NCI-H524 treated with DMSO at 0.1 percent for 48 hours (cell line): ENCODE measurements around the gene PROB1.
"Not testable (repeated sequence)": the region's sequence is repeated elsewhere in the genome, so short reads cannot be mapped to it uniquely, and the experiment has no call there.

Source experiments
- DNase-seq: peaks from one replicate; lab custom pipeline; 2025; lab: John Stamatoyannopoulos, UW

The PROB1 gene

DNA sequence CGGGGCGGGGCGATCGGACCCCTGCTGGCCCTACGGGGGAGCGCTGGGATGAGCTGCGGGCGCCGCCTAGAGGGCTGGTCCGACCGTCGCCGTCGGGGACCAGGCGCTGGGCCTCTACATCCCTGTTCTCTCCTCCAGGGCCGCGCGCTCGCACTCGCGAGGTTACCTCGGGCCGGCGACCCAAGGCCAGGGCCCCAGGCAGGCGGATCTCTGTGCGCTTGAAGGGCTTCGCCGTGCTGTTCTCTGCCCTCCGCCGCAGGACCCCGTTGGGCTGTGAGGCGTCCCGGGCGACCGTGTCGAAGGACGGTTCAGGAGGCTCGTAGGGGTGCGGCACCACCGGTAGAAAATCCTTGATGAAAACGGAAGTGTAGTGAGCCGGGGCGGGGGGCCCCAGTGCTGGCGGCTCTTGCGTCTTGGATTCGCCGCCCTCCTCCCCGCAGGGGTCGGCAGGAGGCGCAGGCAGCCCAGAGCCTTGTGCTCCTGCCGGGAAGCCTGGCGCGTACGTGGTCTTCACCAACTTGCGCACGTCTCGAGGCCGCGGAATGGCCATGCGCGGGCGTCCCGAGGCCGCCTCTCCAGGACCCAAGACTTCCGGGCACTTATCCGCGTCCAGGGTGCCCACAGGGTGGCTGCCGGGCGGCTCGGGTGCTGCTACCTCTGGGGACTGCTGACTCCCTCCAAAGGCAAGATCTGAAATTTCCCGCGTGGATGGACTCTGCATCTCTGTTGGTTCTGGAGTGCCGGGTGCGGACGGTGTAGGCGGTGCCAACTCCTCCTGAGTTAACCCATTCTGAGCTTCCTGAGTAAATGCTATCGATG is 2.0 kb downstream of the PROB1 start:
- DNase-seq: no peak

DNA sequence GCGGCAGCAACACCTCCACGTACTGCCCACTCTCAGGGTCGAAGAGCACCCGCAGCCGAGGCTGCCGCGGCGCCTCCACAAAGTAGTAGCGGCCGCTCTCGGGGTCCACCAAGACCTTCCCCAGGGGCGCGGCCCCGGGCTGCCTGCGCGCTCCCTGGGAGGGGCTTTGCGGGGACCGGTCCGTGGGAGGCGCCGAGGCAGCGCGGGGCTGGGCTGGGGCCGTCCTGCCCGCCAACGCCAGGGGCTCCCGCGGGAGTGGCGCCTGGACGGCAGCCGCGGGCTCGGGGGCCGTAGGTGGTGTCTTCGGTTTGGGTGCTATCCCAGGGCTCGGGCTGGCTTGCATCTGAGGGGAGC is 2.6 kb downstream of the PROB1 start:
- DNase-seq: no peak

DNA sequence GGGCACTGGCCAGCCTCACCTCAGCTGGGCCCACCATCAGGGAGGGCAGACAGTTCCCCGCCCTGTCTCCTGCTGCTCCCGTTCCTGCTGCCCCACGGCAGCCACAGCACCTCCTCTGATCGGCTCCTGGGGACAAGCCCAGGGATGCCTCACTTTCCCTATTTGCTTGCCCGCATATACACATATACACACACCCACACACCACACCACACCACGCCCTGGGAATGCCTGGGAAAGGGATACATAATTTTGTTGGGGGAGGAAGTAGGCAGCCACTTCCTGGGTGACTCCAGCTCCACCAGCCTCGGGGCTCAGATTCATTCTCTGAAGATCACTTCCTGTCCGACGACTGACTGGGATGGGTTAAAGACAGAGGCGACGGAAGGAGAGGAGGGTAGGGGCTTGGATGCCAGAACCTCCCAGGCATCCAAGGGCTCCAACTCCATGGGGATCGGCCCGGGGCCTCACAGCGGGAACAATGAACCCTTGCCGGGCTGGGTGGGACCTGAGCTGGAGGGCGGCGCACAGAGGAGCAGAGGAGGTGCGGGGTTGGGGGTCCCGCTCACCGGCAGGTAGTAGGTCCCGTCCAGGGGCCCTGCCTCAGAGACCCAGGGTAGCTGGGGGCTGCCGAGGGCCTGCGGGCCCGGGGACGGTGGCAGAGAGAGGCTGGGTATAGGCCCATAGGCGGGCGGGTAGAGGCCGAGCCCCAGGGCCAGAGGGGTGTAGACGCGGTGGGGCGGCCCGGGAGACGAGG is 3.2 kb downstream of the PROB1 start:
- no peak for DNase-seq

DNA sequence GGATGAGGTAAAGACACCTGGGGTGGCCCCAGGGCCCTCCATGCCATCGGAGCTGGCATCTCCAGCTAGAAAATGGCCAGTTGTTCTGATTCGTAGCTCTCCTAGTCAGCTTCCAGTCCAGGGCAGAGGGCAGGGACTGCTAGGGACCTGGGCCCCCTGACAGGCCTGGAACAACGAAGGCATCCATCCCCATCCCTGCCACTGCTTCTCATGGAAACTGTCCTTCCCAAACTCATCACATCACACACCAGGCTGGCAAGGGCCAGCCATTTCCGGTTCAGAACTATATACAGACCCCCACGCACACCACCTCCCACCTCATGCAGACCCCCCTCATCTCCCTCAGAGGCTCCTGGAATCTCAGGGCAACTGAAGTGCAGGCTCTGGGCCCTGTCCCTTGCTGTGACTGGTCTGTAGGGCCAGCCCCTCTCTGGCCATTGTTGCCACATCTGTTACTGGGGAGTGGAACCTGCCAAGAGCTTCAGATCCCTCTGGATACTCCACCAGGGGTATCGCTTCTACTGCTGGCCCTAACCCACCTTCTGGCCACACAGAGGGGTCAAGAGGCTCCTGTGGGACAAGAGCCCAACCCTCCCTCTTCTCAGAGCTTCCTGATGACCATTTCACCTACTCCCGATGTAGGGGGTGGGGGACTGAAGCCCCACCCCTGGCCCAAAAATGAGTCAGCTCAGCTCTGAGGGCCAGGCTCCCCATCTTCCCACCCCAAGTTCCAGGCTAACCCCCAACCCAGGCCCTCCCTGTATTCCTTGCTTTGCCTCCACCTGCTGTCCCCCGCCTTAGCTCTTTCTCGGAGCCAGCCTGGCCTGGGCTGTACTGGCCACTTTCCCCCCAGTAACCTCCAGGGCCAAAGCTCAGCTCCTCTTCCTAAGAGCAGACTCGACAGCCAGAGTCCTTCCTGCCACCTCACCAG is 4.0 kb downstream of the PROB1 start:
- no peak for DNase-seq

DNA sequence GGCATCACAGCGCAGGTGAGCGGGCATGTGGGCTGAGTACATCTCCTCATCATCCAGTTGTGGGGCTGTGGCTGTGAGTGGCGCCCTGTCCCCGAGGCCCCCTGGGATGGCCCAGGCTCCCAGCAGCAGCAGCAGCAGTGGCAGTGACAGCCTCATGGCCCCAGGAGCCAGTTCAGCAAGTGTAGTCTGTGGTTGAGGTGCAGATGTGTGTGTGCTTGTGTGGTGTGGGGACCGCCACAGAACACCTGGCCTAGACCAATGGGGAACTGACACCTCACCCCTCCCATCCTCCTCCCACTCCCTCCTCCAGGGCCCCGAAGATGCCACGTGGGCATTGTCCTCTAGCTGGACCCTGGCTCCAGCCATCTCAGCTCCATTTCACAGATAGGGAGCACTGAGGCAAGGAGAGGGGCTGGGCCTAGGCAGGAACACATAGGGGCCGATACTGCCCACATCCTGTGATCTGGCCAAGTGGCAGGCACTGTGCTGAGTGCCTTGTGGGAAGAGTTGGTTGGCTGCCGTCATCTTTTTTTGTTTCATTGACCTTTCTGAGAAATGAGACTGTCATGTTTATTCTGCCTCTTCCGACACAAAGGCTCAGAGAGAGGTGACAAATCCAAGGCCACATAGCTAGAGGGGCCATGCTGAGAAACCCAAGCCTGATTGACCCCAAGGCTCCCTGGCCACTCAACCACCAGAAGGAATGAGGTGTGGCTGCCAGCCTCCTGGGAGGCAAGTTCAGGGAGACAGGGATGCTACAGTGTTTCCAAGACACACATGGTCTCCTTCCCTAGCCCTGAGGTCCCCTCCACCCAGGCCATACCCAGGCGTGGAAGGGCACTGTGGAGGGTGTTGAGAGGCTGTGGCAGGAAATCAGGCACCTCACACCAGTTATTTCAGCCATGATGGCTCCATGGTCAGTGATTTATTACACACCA is 4.9 kb downstream of the PROB1 start, which contains the start of gene MZB1:
MZB1 (minus strand) TSS at position 213 of the 938 bp plus-strand sequence; CDS start at position 156, 57 bp downstream.
- no peak for DNase-seq

DNA sequence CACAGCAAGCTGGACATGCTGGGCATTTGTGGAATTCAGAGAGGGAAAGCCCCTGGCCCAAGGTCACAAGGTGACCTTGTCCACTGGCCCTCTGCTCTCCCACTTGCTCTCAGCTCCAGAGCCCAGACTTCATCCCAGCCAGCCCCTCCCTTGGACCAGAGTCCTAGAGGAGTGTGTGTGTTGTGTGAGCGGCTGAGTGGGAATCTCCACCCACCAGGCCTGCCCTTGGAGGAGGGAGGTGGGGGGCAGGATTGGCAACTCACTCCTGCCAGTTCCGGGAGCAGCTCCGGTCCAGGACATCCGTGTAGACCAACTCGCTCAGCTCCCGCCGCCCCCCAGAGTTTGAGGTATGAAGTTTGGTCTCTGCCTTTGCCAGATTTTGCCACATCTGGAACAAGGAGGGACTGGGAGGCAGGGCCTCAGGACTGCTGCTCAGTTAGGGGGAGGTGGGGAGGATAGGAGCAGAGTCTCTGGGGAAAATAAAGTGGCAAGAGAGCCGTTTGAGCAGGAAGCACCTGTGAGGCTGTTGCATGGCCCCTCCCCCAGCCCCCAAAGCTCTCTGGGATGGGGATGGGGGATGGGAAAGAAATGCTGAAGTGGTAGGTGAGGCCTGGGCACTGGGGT is 6.6 kb downstream of the PROB1 start:
- no peak for DNase-seq

DNA sequence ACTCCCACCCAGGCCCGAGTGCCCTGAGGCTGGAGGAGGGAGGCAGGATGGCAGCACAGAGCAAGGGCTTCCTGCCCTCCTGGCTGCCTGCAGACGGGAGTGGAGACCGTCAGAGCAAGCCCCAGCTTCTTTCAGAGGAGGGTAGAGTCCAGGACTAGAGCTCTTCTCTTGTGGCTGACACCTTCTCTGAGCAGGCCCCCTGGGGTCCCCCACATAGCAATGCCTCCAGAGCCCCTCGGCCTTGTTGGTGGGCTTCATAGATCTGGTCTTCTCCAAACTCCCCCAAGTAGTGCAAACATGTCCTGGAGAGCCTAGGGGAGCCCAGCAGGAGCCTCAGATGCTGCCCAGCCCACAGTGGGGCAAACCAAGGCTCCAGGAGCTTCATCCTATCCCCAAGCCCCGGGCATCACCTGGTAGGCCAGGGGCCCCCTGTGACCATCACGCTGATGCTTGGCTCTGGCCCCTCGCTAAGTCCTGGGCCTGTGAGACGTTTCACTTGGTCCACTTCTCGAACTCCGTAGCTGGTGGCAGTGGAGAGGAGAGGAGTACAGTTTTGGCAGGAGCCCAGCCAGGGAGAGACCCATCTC is 7.2 kb downstream of the PROB1 start:
- DNase-seq: no peak

DNA sequence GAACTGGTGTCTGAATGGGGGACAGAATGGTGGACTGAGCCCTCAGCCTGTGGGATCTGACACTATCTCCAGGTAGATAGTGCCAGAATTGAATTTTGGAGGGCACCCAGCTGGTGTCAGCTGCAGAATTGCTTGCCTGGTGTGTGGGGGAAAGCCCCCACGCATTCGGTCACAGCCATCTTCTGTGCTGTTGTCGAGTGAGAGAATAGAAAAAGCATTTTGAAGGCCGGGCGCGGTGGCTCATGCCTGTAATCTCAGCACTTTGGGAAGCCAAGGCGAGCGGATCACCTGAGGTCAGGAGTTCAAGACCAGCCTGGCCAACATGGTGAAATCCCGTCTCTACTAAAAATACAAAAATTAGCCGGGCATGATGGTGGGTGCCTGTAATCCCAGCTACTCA is 7.9 kb downstream of the PROB1 start:
- DNase-seq: not testable (repeated sequence)

DNA sequence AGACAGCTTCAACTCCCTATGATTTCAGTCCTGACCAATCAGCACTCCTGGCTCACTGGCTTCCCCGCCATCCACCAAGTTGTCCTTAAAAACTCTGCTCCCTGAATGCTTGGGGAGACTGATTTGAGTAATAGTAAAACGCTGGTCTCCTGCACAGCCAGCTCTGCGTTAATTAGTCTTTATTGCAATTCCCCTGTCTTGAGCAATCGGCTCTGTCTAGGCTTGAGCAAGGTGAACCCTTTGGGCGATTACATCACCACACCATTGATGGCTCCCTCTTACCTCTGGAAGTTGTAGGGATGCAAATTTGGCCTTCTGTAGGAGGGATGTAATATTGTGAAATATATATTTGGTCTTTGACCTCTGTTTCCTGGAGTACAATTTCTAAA is 8.9 kb downstream of the PROB1 start:
- DNase-seq: no peak

DNA sequence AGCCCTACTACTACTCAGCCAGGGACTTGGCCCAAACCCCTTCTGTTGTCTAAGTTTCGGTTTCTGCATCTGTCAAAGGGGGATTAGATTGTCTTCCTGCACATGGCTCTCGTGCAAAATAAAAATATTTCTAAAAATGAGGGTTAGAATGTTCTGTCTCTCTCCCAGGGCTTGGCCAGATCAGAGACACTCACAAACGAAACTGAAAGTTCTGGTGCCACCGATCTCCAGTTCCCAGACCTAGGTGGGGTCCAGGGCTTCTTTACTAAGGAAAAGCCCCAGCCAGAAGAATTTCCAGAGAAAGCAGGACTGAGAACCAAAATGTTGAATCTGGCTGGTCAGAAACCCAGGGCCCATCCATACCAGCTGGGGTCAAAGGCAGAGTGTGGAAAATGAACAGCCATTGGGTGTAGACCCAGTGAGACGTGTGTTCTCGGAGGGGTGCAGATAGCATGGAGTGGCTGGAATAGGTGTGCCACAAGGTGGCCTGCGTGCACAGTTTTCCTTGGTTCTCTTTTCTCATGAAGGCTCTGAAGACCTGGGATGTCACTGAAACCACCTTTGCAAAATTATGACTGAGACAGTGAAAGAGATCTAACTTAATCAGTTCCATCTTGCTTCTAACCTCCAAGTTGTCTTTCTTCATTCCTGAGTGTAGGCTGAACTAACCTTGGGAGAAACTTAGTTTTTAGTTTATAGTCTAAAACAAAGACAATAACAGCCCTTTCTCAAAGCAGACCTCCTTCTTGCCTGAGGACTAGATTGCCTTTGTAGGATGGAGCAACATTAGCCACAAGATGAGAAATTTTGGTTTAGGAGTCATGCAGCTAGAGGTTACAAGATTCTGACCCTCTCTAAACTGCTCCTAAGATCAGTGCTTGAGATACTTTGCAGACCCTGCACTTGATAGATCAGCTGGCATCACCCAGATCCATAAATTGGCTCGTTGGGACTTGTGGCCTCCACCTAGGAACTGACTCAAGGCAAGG is 9.5 kb downstream of the PROB1 start:
- DNase-seq: no peak

DNA sequence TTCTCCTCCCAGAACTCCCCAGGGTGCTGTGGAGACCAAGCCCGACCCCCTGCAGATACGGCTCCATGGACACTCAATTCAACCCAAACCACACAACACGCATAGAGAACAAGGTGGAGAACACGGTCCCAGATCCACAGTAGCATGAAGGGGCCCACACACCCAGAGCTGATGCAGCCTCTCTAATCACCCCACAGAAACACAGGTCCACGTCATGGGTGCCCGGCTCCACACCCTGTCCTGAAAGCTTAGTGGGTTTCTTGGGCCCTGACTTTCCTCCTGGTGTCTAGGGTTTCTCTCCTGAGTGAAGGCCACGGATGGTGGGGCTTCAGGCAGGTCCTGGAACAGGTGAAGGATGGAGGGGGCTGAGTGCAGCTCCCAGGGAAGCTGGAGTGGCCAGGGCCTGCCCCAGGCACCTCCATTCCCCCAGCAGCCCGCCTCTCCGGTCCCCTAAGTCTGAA is 10.3 kb downstream of the PROB1 start:
- no peak for DNase-seq

DNA sequence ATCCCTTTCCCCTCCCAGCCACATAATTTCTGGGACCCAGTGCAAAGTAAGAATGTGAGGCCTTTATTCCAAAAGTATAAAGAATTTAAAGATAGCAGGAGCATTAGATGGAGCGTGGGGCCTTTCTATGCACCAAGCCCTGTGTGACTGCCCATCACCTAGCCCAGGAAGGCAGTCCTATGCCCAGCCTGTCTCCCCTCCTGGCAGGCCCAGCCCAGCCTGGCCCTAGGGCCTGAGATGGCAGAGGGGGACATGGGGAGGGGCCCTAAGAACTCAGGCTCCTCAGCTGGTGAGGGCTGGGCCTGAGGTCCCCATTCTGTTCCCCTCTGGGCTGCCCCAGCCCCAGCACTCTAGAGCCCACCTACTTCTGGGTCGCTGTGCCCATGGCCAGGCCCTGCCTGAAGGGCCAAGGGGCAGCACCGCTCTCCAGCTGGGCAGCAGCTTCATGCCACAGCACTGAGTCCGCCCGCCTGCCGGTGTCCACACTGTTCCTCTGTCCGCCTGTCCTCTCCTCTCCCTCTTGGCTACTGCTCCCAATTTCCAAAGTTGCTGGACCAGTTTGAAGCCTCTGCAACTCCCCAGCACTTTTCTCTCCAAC is 10.8 kb downstream of the PROB1 start:
- no peak for DNase-seq

DNA sequence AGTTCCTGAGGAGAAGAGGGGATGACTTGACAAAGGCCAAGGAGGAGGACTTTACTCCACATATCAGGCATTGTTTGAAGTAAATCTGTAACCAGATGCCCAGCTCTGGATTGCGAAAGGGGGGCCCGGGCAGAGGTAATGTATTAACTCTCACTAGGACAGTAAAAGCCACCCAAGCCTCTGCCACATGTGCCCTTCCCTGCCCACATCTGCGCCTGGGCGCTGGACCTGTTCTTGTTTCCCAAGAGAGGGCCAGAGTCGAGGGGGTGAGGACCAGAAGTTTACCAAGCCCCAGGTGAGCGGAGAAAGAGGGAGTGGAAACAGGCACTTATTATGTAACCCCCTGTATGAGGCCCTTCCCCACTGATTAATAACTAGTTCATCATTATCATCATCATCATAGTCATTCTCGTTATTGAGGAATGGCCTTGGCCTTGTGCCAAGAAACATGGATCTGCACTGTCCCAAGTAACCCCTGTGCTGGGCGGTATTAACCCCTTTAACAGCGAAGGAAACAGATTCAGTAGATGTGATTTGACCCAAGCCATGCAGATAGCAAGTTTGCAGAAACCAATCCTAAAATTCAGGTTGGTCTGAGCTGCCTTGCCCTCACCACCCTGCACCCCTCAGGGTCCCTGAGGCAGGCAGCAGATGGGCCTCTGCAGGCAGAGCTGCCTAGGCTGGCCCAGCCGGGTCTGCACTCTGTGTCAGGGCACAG is 11.5 kb downstream of the PROB1 start, which contains the start of gene SLC23A1:
SLC23A1 (minus strand) TSS at position 23 of the 718 bp plus-strand sequence. CDS start 44 bp downstream, outside the sequence.
- DNase-seq: no peak

DNA sequence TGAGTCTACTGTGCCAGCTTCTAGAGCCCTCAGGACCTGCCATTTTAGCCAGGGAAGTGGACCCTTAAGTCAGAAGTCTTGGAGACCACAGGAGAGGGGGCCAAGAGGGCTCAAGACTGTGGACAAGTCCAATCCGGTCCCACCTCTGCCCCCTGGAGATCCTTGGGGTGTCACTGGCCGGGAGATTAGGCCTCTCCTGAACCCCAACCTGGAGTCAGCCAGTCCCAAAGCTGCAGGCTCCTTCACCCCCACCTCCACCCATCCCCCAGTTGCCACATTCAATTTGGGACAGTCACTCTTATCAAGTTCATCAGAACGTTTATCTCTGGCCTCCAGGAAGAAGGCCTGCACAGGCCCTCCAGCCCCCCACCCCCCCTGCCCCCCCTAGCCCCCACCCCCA is 12.1 kb downstream of the PROB1 start:
- DNase-seq: no peak

DNA sequence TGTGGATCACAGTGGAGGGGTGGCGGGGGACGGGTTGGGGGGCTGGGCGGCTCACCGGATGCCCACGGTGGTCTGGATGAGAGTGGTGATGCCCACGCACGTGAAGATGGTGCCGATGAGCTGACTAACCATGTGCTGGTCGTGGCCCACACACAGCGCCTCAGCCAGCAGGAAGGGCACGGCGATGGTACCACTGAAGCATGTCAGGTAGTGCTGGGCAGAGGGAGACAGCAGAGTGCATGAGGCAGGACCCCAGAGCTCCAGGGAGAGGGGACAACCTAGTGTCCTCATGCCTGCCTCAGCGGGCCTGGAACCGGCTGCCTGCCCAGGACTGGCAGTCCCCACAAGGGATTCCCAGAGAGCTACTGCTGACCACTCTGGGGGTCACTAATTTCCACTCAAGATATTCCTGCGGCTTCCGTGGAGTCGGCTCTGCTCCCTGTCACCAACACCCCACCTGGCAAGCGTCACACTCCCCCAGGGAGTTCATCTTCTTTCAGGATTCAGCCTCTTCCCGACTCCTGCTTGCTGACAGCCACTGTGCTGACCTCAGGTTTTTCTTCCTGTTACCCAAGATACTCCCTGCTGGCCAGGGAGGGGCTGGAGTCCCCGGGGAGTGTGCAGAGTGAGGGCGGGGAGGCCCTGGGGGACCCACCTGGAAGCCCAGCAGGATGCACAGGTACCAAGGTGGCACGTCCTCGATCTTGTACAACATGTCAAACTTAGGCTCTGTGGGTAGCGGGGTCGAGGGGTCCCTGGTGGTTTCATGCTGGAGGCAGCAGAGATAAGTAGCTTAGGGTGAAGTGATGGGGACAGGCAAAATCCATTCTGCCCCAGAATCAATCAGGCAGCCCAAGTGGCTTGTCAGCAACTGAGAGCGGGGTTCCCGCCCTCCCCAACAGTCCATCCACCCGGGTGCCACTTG is 12.8 kb downstream of the PROB1 start:
- DNase-seq: no peak

DNA sequence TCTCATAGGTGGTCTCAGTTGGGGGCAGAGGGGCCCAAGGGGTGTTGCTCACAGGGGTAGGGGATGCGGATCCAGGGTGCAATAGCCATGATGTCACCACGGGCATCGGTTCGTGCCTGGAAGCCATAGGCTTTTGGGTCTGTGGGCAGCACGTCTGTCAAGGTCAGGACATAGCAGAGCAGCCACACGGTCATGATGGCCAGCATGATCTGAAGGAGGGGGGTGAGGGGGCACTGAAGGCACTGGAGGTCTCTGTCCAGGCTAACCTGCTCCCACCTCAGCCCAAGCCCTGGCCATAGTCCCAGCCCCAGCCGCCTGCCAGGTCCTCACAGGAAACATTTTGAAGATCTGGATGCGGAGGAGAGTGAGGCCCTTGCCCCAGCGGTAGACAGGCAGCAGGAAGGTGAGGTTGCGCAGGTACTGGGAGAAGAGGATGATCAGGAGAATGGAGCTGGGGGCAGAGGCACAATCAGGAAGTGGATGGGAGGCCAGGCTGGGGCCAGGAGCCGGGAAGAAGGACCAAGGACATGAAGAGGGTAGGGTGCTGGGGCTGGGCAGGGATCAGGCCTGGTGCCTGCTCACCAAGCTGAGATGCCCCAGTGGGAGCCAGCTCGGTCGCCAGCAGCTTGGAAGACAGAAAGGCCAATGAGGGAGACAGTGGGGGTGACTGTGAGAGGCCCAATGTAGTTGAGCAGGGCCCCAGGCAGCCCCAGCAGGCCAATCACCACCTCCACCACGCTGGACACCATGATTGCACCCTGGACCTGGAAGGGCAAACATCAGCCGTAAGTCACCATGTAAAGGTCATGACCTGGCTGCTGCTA is 15.1 kb downstream of the PROB1 start:
- DNase-seq: no peak
